DMS153 treated with DMSO at 0.1 percent for 48 hours (cell line): ENCODE data around the gene CCDC197.

ENCODE experiments used
- DNase-seq: peaks from one replicate; lab custom pipeline; 2025; ENCODE audit not compliant: unreplicated experiment; lab: John Stamatoyannopoulos, UW

Gene CCDC197

GRCh38 chr14:93997082-93997481, at the start of gene CCDC197:
Gene CCDC197, plus strand, starts transcription at chr14:93997301. Its CDS starts 831 bp downstream, at chr14:93998132.
- DNase-seq, result no peak

- no peak for DNase-seq
Observed at GRCh38 chr14:93949511-93950075, 47.5 kb upstream of the CCDC197 start.

- DNase-seq, result no peak
Observed at GRCh38 chr14:93950948-93951634, 46.0 kb upstream of the CCDC197 start.

GRCh38 chr14:93951635-93952540, 45.2 kb upstream of the CCDC197 start:
- no peak for DNase-seq

- DNase-seq, result no peak
Observed at GRCh38 chr14:93952829-93953228, 44.3 kb upstream of the CCDC197 start.

- no peak for DNase-seq
Observed at GRCh38 chr14:93953263-93953662, 43.8 kb upstream of the CCDC197 start.

GRCh38 chr14:93953739-93954515, 43.2 kb upstream of the CCDC197 start:
- DNase-seq, result no peak

- no peak for DNase-seq
Observed at GRCh38 chr14:93954516-93954830, 42.6 kb upstream of the CCDC197 start.

GRCh38 chr14:93954900-93955849, 41.9 kb upstream of the CCDC197 start:
- DNase-seq, result no peak

GRCh38 chr14:93955850-93956481, 41.1 kb upstream of the CCDC197 start:
- DNase-seq, result no peak

GRCh38 chr14:93956514-93957332, 40.4 kb upstream of the CCDC197 start:
- DNase-seq, result no peak

- DNase-seq, result no peak
Observed at GRCh38 chr14:93957333-93957710, 39.8 kb upstream of the CCDC197 start.

GRCh38 chr14:93957751-93958566, 39.1 kb upstream of the CCDC197 start:
- DNase-seq, result no peak

GRCh38 chr14:93958567-93959238, 38.4 kb upstream of the CCDC197 start:
- DNase-seq, result no peak

GRCh38 chr14:93959239-93960107, 37.6 kb upstream of the CCDC197 start:
- DNase-seq, result no peak

GRCh38 chr14:93960108-93960475, 37.0 kb upstream of the CCDC197 start:
- no peak for DNase-seq
